Activated CD8-positive, alpha-beta T cell treated with anti-CD3 and anti-CD28 coated beads, Interleukin-2, amount 10 ng/mL, durations not matched to agents 7 days and 5 days (primary cell): ENCODE data around the gene LDAH. TPM values are rescaled to one million over a fixed set of nuclear protein-coding genes. Genes with fewer than 3 reads are reported as not detected.

Experiments used
- ATAC-seq: fragments of 150-1000 bp; cut with Tn5 transposase; one replicate; pipeline ENCODE4 v1.10.0; 2021; ENCODE audit warnings: moderate library complexity
- CTCF ChIA-PET: fragments of 350-600 bp; sonication (Branson Sonifier 250); formaldehyde crosslinking; loops from one replicate; lab custom pipeline; 2021; ENCODE audit warnings: antibody characterized with exemption; lab: Charles Lee
- POLR2A ChIA-PET: fragments of 350-600 bp; sonication (Branson Sonifier 250); formaldehyde crosslinking; loops from one replicate; lab custom pipeline; 2021; ENCODE audit warnings: antibody characterized with exemption; lab: Charles Lee
- DNase-seq: peaks from one replicate; pipeline ENCODE4 v3.0.0-alpha.2; 2020
- H3K27ac Mint-ChIP-seq: one replicate; pipeline ENCODE4 v1.8.0; 2021; ENCODE audit warnings: mild to moderate bottlenecking, mixed read lengths
- H3K27me3 Mint-ChIP-seq: one replicate; pipeline ENCODE4 v1.8.0; 2021; ENCODE audit warnings: low read depth, mixed read lengths
- H3K36me3 Mint-ChIP-seq: one replicate; pipeline ENCODE4 v1.8.0; 2021; ENCODE audit warnings: low read depth, mixed read lengths
- H3K4me1 Mint-ChIP-seq: one replicate; pipeline ENCODE4 v1.8.0; 2021; ENCODE audit warnings: low read depth, mixed read lengths
- H3K4me3 Mint-ChIP-seq: one replicate; pipeline ENCODE4 v1.8.0; 2021; ENCODE audit warnings: mild to moderate bottlenecking, mixed read lengths
- H3K9me3 Mint-ChIP-seq: one replicate; pipeline ENCODE4 v1.8.0; 2022; ENCODE audit warnings: mixed read lengths; ENCODE audit not compliant: insufficient read depth
- total RNA-seq, 2 experiments: library from RNA; stranded (reverse); gene quantifications; one replicate each; pipeline ENCODE4 v1.2.3, GENCODE V29; 2021

Gene LDAH
- total RNA-seq, 2 experiments from 2014 or later = 24.5 to 31.7 TPM

GRCh38 chr2:20652673-20653575 is 170.0 kb downstream of the LDAH start:
- H3K36me3 Mint-ChIP-seq = no peaks in the 10 kb centered on the region
- no peaks in the 10 kb centered on the region for H3K9me3 Mint-ChIP-seq
- no peak overlapping the region for H3K27ac Mint-ChIP-seq
- POLR2A ChIA-PET = interaction anchor here (0.8 to 1.2 kb wide), 3 partner anchors 170 to 304 kb away, joined by 3 to 4 read pairs (median 3); partner anchors contain the start of gene LDAH
- CTCF ChIA-PET = interaction anchor here (1.9 to 4.8 kb wide), 4 partner anchors 8 to 213 kb away, joined by 7 to 57 read pairs (median 30); partner anchors contain the start of gene RHOB
- peaks cover 19% of the 10 kb centered on the region for H3K4me1 Mint-ChIP-seq
- H3K27me3 Mint-ChIP-seq = peaks cover 11% of the 10 kb centered on the region
- ATAC-seq (no peak), DNase-seq (no peak)
- no peak overlapping the region for H3K4me3 Mint-ChIP-seq

- peak overlapping the region; percentile 30 for H3K27ac Mint-ChIP-seq
- ATAC-seq (no peak), DNase-seq (no peak)
- peaks cover 9% of the 10 kb centered on the region for H3K27me3 Mint-ChIP-seq
- ChIA-PET POLR2A (interaction anchor here (0.8 to 2.2 kb wide), 7 partner anchors 9 to 303 kb away, joined by 3 to 15 read pairs (median 4); partner anchors contain the start of genes LDAH and RHOB), CTCF (interaction anchor here (1.3 to 4.8 kb wide), 11 partner anchors 9 to 240 kb away, joined by 4 to 57 read pairs (median 12); partner anchors contain the start of gene RHOB)
- no peaks in the 10 kb centered on the region for H3K9me3 Mint-ChIP-seq
- H3K4me1 Mint-ChIP-seq = peaks cover 19% of the 10 kb centered on the region
- no peak overlapping the region for H3K4me3 Mint-ChIP-seq
- no peaks in the 10 kb centered on the region for H3K36me3 Mint-ChIP-seq
Observed at GRCh38 chr2:20652141-20652540, 170.8 kb downstream of the LDAH start.

GRCh38 chr2:20651731-20652099 is 171.2 kb downstream of the LDAH start:
- Mint-ChIP-seq H3K9me3 (no peaks in the 10 kb centered on the region), H3K4me1 (peaks cover 19% of the 10 kb centered on the region), H3K27me3 (peaks cover 9% of the 10 kb centered on the region), H3K4me3 (peak overlapping the region; percentile 87), H3K27ac (peak overlapping the region; percentile 91), H3K36me3 (no peaks in the 10 kb centered on the region)
- ChIA-PET CTCF (interaction anchor here (0.6 to 4.8 kb wide), 35 partner anchors 9 to 546 kb away, joined by 3 to 57 read pairs (median 4); partner anchors contain the start of gene RHOB), POLR2A (interaction anchor here (1.0 to 2.2 kb wide), 9 partner anchors 9 to 303 kb away, joined by 3 to 15 read pairs (median 4); partner anchors contain the start of genes LDAH and RHOB)
- DNase-seq = no peak
- ATAC-seq = no peak

GRCh38 chr2:20650877-20651730 is 171.8 kb downstream of the LDAH start, which contains the start of gene HS1BP3:
HS1BP3 (minus strand) TSS chr2:20651098; CDS start chr2:20651063, 35 bp downstream.
- no peaks in the 10 kb centered on the region for H3K9me3 Mint-ChIP-seq

GRCh38 chr2:20650393-20650876 is 172.5 kb downstream of the LDAH start:
- Mint-ChIP-seq H3K27me3 (peaks cover 3% of the 10 kb centered on the region), H3K4me1 (peaks cover 19% of the 10 kb centered on the region), H3K36me3 (no peaks in the 10 kb centered on the region), H3K4me3 (peak overlapping the region; percentile 87), H3K9me3 (no peaks in the 10 kb centered on the region), H3K27ac (peak overlapping the region; percentile 82)
- POLR2A ChIA-PET = interaction anchor here (0.7 to 2.2 kb wide), 7 partner anchors 11 to 299 kb away, joined by 3 to 15 read pairs (median 6); partner anchors contain the start of genes LDAH and RHOB
- ATAC-seq (no peak), DNase-seq (peak; percentile 37)
- CTCF ChIA-PET = interaction anchor here (0.6 to 4.8 kb wide), 18 partner anchors 11 to 545 kb away, joined by 3 to 57 read pairs (median 6); partner anchors contain the start of gene RHOB

More at GRCh38 chr2:20650877-20651730, 171.8 kb downstream of the LDAH start, which contains the start of gene HS1BP3:
- Mint-ChIP-seq H3K4me3 (peak within 1 kb of the TSS; percentile 87), H3K36me3 (no peaks in the 10 kb centered on the region), H3K4me1 (peaks cover 19% of the 10 kb centered on the region), H3K27me3 (peaks cover 7% of the 10 kb centered on the region), H3K27ac (peak within 1 kb of the TSS; percentile 91)
- DNase-seq (peak; percentile 89), ATAC-seq (peak; percentile 95)
- ChIA-PET CTCF (interaction anchor here (0.6 to 4.8 kb wide), 36 partner anchors 9 to 545 kb away, joined by 3 to 57 read pairs (median 4); partner anchors contain the start of gene RHOB), POLR2A (interaction anchor here (0.7 to 2.2 kb wide), 10 partner anchors 10 to 302 kb away, joined by 3 to 15 read pairs (median 4); partner anchors contain the start of genes LDAH and RHOB)

GRCh38 chr2:20649976-20650375 is 172.9 kb downstream of the LDAH start:
- ATAC-seq (no peak), DNase-seq (no peak)
- H3K4me3 Mint-ChIP-seq = peak overlapping the region; percentile 87
- H3K27ac Mint-ChIP-seq = peak overlapping the region; percentile 82
- no peaks in the 10 kb centered on the region for H3K27me3 Mint-ChIP-seq
- POLR2A ChIA-PET = interaction anchor here (0.6 to 2.2 kb wide), 3 partner anchors 7 to 203 kb away, joined by 6 to 15 read pairs (median 7); partner anchors contain the start of genes LDAH and RHOB
- H3K4me1 Mint-ChIP-seq = peaks cover 19% of the 10 kb centered on the region
- no peaks in the 10 kb centered on the region for H3K36me3 Mint-ChIP-seq
- H3K9me3 Mint-ChIP-seq = no peaks in the 10 kb centered on the region
- CTCF ChIA-PET = interaction anchor here (0.6 to 4.8 kb wide), 10 partner anchors 11 to 382 kb away, joined by 3 to 57 read pairs (median 8); partner anchors contain the start of gene RHOB

GRCh38 chr2:20649576-20649975 is 173.3 kb downstream of the LDAH start:
- Mint-ChIP-seq H3K4me1 (peaks cover 19% of the 10 kb centered on the region), H3K36me3 (no peaks in the 10 kb centered on the region), H3K27me3 (no peaks in the 10 kb centered on the region), H3K4me3 (peak overlapping the region; percentile 87), H3K9me3 (no peaks in the 10 kb centered on the region), H3K27ac (no peak overlapping the region)
- no peak for DNase-seq
- no peak for ATAC-seq
- ChIA-PET CTCF (interaction anchor here (0.8 to 4.8 kb wide), 5 partner anchors 12 to 238 kb away, joined by 3 to 38 read pairs (median 5); partner anchors contain the start of gene RHOB), POLR2A (interaction anchor here (0.6 to 1.7 kb wide), 3 partner anchors 8 to 202 kb away, joined by 3 to 8 read pairs (median 7); partner anchors contain the start of gene RHOB)

GRCh38 chr2:20648831-20649230 is 174.1 kb downstream of the LDAH start:
- Mint-ChIP-seq H3K4me1 (peaks cover 19% of the 10 kb centered on the region), H3K36me3 (no peaks in the 10 kb centered on the region), H3K27me3 (no peaks in the 10 kb centered on the region), H3K27ac (no peak overlapping the region), H3K4me3 (no peak overlapping the region), H3K9me3 (no peaks in the 10 kb centered on the region)
- no peak for DNase-seq
- no peak for ATAC-seq
- POLR2A ChIA-PET = interaction anchor here (1.7 kb wide), 1 partner anchor 202 kb away, joined by 8 read pairs; the partner anchor contains the start of gene RHOB
- CTCF ChIA-PET = interaction anchor here (0.8 to 4.8 kb wide), 8 partner anchors 12 to 302 kb away, joined by 3 to 38 read pairs (median 5); partner anchors contain the start of gene RHOB

GRCh38 chr2:20648206-20648605 is 174.7 kb downstream of the LDAH start:
- no peak overlapping the region for H3K27ac Mint-ChIP-seq
- POLR2A ChIA-PET = interaction anchor here (1.7 kb wide), 1 partner anchor 201 kb away, joined by 8 read pairs; the partner anchor contains the start of gene RHOB
- H3K9me3 Mint-ChIP-seq = no peaks in the 10 kb centered on the region
- H3K36me3 Mint-ChIP-seq = no peaks in the 10 kb centered on the region
- ATAC-seq (no peak), DNase-seq (no peak)
- H3K4me3 Mint-ChIP-seq = no peak overlapping the region
- H3K4me1 Mint-ChIP-seq = peaks cover 19% of the 10 kb centered on the region
- CTCF ChIA-PET = interaction anchor here (0.8 to 4.8 kb wide), 7 partner anchors 12 to 302 kb away, joined by 3 to 38 read pairs (median 6); partner anchors contain the start of gene RHOB
- no peaks in the 10 kb centered on the region for H3K27me3 Mint-ChIP-seq

- no peak overlapping the region for H3K4me3 Mint-ChIP-seq
- peaks cover 19% of the 10 kb centered on the region for H3K4me1 Mint-ChIP-seq
- no peaks in the 10 kb centered on the region for H3K36me3 Mint-ChIP-seq
- ChIA-PET CTCF (interaction anchor here (1.8 to 4.8 kb wide), 4 partner anchors 201 to 236 kb away, joined by 7 to 38 read pairs (median 22); partner anchors contain the start of gene RHOB), POLR2A (interaction anchor here (1.7 kb wide), 1 partner anchor 200 kb away, joined by 8 read pairs; the partner anchor contains the start of gene RHOB)
- no peaks in the 10 kb centered on the region for H3K27me3 Mint-ChIP-seq
- ATAC-seq (no peak), DNase-seq (no peak)
- no peak overlapping the region for H3K27ac Mint-ChIP-seq
- H3K9me3 Mint-ChIP-seq = no peaks in the 10 kb centered on the region
Observed at GRCh38 chr2:20647738-20648137, 175.2 kb downstream of the LDAH start.
